Glomerular visceral epithelial cell (primary cell): ENCODE results near the gene HACE1.

Experiments
- DNase-seq: peaks from one replicate; pipeline ENCODE4 v3.0.0-alpha.2; 2016; ENCODE audit errors: extremely low spot score

Gene HACE1

GRCh38 chr6:104688283-104688969, 171.3 kb downstream of the HACE1 start:
- no peak for DNase-seq

- no peak for DNase-seq
Observed at GRCh38 chr6:104686550-104687175, 173.1 kb downstream of the HACE1 start.

- no peak for DNase-seq
Observed at GRCh38 chr6:104685871-104686549, 173.7 kb downstream of the HACE1 start.

- no peak for DNase-seq
Observed at GRCh38 chr6:104684911-104685415, 174.8 kb downstream of the HACE1 start.

- DNase-seq = no peak
Observed at GRCh38 chr6:104683809-104684208, 175.9 kb downstream of the HACE1 start.

- peak; percentile 64 for DNase-seq
Observed at GRCh38 chr6:104682722-104683643, 176.7 kb downstream of the HACE1 start.

GRCh38 chr6:104680539-104680938, 179.2 kb downstream of the HACE1 start:
- no peak for DNase-seq

- DNase-seq = no peak
Observed at GRCh38 chr6:104679971-104680370, 179.7 kb downstream of the HACE1 start.
